H9 (cell line): ENCODE measurements around the gene PPM1M. TPM values are rescaled to one million over a fixed set of nuclear protein-coding genes. Genes with fewer than 3 reads are reported as not detected.

Experiments used
- DNase-seq: peaks from one replicate; pipeline ENCODE4 v3.0.0-alpha.2; 2017
- H2AFZ ChIP-seq: one replicate; pipeline ENCODE4 v1.6.1; 2013; ENCODE audit warnings: mild to moderate bottlenecking, low read length, control low read depth, moderate library complexity
- H2AK5ac ChIP-seq: 2 replicates; pipeline ENCODE4 v1.6.1; 2013; ENCODE audit warnings: low read length, control low read depth, mixed read lengths; ENCODE audit not compliant: insufficient read length
- H2BK120ac ChIP-seq: one replicate; pipeline ENCODE4 v1.6.1; 2013; ENCODE audit warnings: low read depth, mild to moderate bottlenecking, low read length, control low read depth, inconsistent platforms; ENCODE audit not compliant: poor library complexity, severe bottlenecking
- H2BK12ac ChIP-seq: 2 replicates; pipeline ENCODE4 v1.6.1; 2013; ENCODE audit warnings: low read length, control low read depth, mixed read lengths, low read depth; ENCODE audit not compliant: insufficient read length
- H2BK15ac ChIP-seq: 2 replicates; pipeline ENCODE4 v1.6.1; 2013; ENCODE audit warnings: low read depth, low read length, control low read depth
- H2BK20ac ChIP-seq: one replicate; pipeline ENCODE4 v1.6.1; 2013; ENCODE audit warnings: low read depth, mild to moderate bottlenecking, low read length, control low read depth, inconsistent platforms; ENCODE audit not compliant: poor library complexity, severe bottlenecking
- H2BK5ac ChIP-seq: 2 replicates; pipeline ENCODE4 v1.6.1; 2013; ENCODE audit warnings: low read length, control low read depth, mixed read lengths; ENCODE audit not compliant: insufficient read length
- H3K14ac ChIP-seq: 2 replicates; pipeline ENCODE4 v1.6.1; 2013; ENCODE audit warnings: low read length, control low read depth; ENCODE audit not compliant: insufficient read depth
- H3K18ac ChIP-seq: 2 replicates; pipeline ENCODE4 v1.6.1; 2013; ENCODE audit warnings: low read depth, mild to moderate bottlenecking, mixed read lengths, low read length, control low read depth; ENCODE audit not compliant: insufficient read length
- H3K23ac ChIP-seq: 2 replicates; pipeline ENCODE4 v1.6.1; 2013; ENCODE audit warnings: low read length, control low read depth, mixed read lengths, low read depth; ENCODE audit not compliant: insufficient read length
- H3K23me2 ChIP-seq: 2 replicates; pipeline ENCODE4 v1.6.1; 2013; ENCODE audit warnings: low read depth, mild to moderate bottlenecking, mixed read lengths, low read length, control low read depth; ENCODE audit not compliant: insufficient read length, poor library complexity, severe bottlenecking
- H3K27ac ChIP-seq: 2 replicates; pipeline ENCODE4 v1.5.1; 2013; ENCODE audit warnings: low read length, control low read depth, mixed read lengths, low read depth; ENCODE audit not compliant: insufficient read length
- H3K27me3 ChIP-seq: 2 replicates; pipeline ENCODE4 v1.6.1; 2013; ENCODE audit warnings: low read length, control low read depth, inconsistent platforms; ENCODE audit not compliant: insufficient read depth
- H3K4ac ChIP-seq: 2 replicates; pipeline ENCODE4 v1.6.1; 2013; ENCODE audit warnings: low read depth, mild to moderate bottlenecking, control low read depth, inconsistent platforms, low read length, moderate library complexity
- H3K4me1 ChIP-seq: 2 replicates; pipeline ENCODE4 v1.6.1; 2013; ENCODE audit warnings: low read length, control low read depth, inconsistent platforms; ENCODE audit not compliant: insufficient read depth
- H3K4me2 ChIP-seq: 2 replicates; pipeline ENCODE4 v1.6.1; 2013; ENCODE audit warnings: low read length, control low read depth, mixed read lengths; ENCODE audit not compliant: insufficient read length, insufficient read depth
- H3K56ac ChIP-seq: 2 replicates; pipeline ENCODE4 v1.6.1; 2013; ENCODE audit warnings: low read depth, mild to moderate bottlenecking, mixed read lengths, low read length, control low read depth; ENCODE audit not compliant: insufficient read length
- H3K79me1 ChIP-seq: 2 replicates; pipeline ENCODE4 v1.6.1; 2013; ENCODE audit warnings: low read depth, mild to moderate bottlenecking, moderate library complexity, low read length, control low read depth, inconsistent platforms; ENCODE audit not compliant: insufficient read depth, poor library complexity, severe bottlenecking
- H3K79me2 ChIP-seq: 2 replicates; pipeline ENCODE4 v1.6.1; 2013; ENCODE audit warnings: low read length, control low read depth, inconsistent platforms; ENCODE audit not compliant: insufficient read depth
- H3K9ac ChIP-seq: 2 replicates; pipeline ENCODE4 v1.6.1; 2013; ENCODE audit warnings: low read length, control low read depth, mixed read lengths; ENCODE audit not compliant: insufficient read length; ENCODE audit errors: extremely low read depth
- H3K9me3 ChIP-seq: one replicate; pipeline ENCODE4 v1.6.1; 2013; ENCODE audit warnings: low read depth, low read length, inconsistent platforms; ENCODE audit not compliant: control insufficient read depth
- H3T11ph ChIP-seq: one replicate; pipeline ENCODE4 v1.6.1; 2013; ENCODE audit warnings: mild to moderate bottlenecking, low read length, control low read depth, inconsistent platforms
- H4K20me1 ChIP-seq: one replicate; pipeline ENCODE4 v1.6.1; 2013; ENCODE audit not compliant: control insufficient read depth, insufficient read length, insufficient read depth
- H4K5ac ChIP-seq: 2 replicates; pipeline ENCODE4 v1.6.1; 2013; ENCODE audit warnings: low read depth, mild to moderate bottlenecking, mixed read lengths, low read length, control low read depth; ENCODE audit not compliant: insufficient read length
- H4K8ac ChIP-seq: replicated peaks from 2 replicates; pipeline ENCODE4 v1.6.1; 2013; ENCODE audit warnings: low read length, control low read depth, mixed read lengths, low read depth; ENCODE audit not compliant: insufficient read length
- H4K91ac ChIP-seq: 2 replicates; pipeline ENCODE4 v1.6.1; 2013; ENCODE audit warnings: low read depth, mild to moderate bottlenecking, moderate library complexity, mixed read lengths, low read length, control low read depth; ENCODE audit not compliant: insufficient read length
- H3K27ac Mint-ChIP-seq, 3 experiments: 2 replicates in 2 of 3; 3 replicates in 1 of 3; pipeline ENCODE4 v1.8.0; 2020 to 2021; ENCODE audit warnings: mixed read lengths in 3 of 3, mild to moderate bottlenecking in 1 of 3, moderate library complexity in 1 of 3
- H3K27me3 Mint-ChIP-seq: 2 replicates; pipeline ENCODE4 v1.8.0; 2021; ENCODE audit warnings: low read depth, mild to moderate bottlenecking, moderate library complexity, mixed read lengths
- H3K36me3 Mint-ChIP-seq, 3 experiments: 2 replicates in 2 of 3; 3 replicates in 1 of 3; pipeline ENCODE4 v1.8.0; 2020 to 2021; ENCODE audit warnings: low read depth in 3 of 3, mixed read lengths in 3 of 3; ENCODE audit not compliant: insufficient read depth in 1 of 3
- H3K4me1 Mint-ChIP-seq, 2 experiments: 2 replicates each; pipeline ENCODE4 v1.8.0; 2020; ENCODE audit warnings: mixed read lengths in 2 of 2
- H3K4me3 Mint-ChIP-seq, 2 experiments: 2 replicates in 1 of 2; 3 replicates in 1 of 2; pipeline ENCODE4 v1.8.0; 2020 to 2021; ENCODE audit warnings: mild to moderate bottlenecking in 2 of 2, mixed read lengths in 2 of 2, moderate library complexity in 1 of 2
- H3K9me3 Mint-ChIP-seq, 2 experiments: 2 replicates in 1 of 2; 3 replicates in 1 of 2; pipeline ENCODE4 v1.8.0; 2020; ENCODE audit warnings: mild to moderate bottlenecking in 2 of 2, mixed read lengths in 2 of 2, moderate library complexity in 1 of 2
- WGBS: extraction: QIAGEN DNeasy Blood & Tissue Kit; methylation state at CpG from one replicate; pipeline ENCODE4 v1.1.7; 2013; ENCODE audit warnings: missing lambda C conversion rate, low lambda C conversion rate, mixed read lengths; ENCODE audit not compliant: insufficient read length; ENCODE audit errors: extremely low coverage; 5-methylcytosine and 5-hydroxymethylcytosine counted together
- total RNA-seq: library from RNA; stranded (reverse); gene quantifications from 2 replicates; pipeline ENCODE4 v1.2.1, GENCODE V29; 2021
- TF ChIP-seq, protein P1 (sequence below): fragments of 200-600 bp; sonication (generic); conservative IDR thresholded peaks from 3 replicates; pipeline ENCODE4 v1.8.0; 2021; ENCODE audit warnings: antibody characterized with exemption, mild to moderate bottlenecking

PPM1M gene
- total RNA-seq, 1 experiment from 2014 or later = 7.4 TPM

GRCh38 chr3:52240059-52240885 lies 5.3 kb upstream of the PPM1M start:
- Histone ChIP-seq H3K56ac (no peak overlapping the region), H3K79me2 (peaks cover 5% of the 10 kb centered on the region; the same call in 1 of the 2 replicates), H3K27ac (no peak overlapping the region), H2BK120ac (no peak overlapping the region), H3K27me3 (peaks cover 9% of the 10 kb centered on the region; the same call in 1 of the 2 replicates), H2BK20ac (no peak overlapping the region), H2BK5ac (no peak overlapping the region), H3K4ac (no peak overlapping the region), H3K23me2 (peaks cover 9% of the 10 kb centered on the region), H3K9me3 (no peaks in the 10 kb centered on the region), H3K9ac (no peak overlapping the region), H4K91ac (no peak overlapping the region), H2AFZ (no peak overlapping the region), H4K8ac (no peak overlapping the region), H4K20me1 (no peaks in the 10 kb centered on the region), H2BK15ac (no peak overlapping the region), H4K5ac (no peak overlapping the region), H3K23ac (no peak overlapping the region), H2AK5ac (no peak overlapping the region), H3K4me2 (no peak overlapping the region), H3T11ph (no peak overlapping the region), H3K79me1 (no peaks in the 10 kb centered on the region), H3K4me1 (peaks cover 15% of the 10 kb centered on the region), H3K14ac (no peak overlapping the region), H3K18ac (no peak overlapping the region), H2BK12ac (no peak overlapping the region)
- Mint-ChIP-seq H3K27ac (peak overlapping the region in 2 of 3 experiments; percentile 39 to 96; a peak in 5 of 7 replicates), H3K9me3 (peaks cover 0 to 5% of the 10 kb centered on the region in 2 experiments; a peak in 2 of 5 replicates), H3K36me3 (peaks cover 0 to 12% (median 10%) of the 10 kb centered on the region in 3 experiments; a peak in 4 of 7 replicates), H3K4me3 (peak overlapping the region; percentile 91 to 95), H3K4me1 (peaks cover 39 to 48% of the 10 kb centered on the region in 2 experiments), H3K27me3 (peaks cover 27% of the 10 kb centered on the region)
- no CpG with 5 or more reads among the region's 1 CpG for WGBS
- TF ChIP-seq, protein P1, sequence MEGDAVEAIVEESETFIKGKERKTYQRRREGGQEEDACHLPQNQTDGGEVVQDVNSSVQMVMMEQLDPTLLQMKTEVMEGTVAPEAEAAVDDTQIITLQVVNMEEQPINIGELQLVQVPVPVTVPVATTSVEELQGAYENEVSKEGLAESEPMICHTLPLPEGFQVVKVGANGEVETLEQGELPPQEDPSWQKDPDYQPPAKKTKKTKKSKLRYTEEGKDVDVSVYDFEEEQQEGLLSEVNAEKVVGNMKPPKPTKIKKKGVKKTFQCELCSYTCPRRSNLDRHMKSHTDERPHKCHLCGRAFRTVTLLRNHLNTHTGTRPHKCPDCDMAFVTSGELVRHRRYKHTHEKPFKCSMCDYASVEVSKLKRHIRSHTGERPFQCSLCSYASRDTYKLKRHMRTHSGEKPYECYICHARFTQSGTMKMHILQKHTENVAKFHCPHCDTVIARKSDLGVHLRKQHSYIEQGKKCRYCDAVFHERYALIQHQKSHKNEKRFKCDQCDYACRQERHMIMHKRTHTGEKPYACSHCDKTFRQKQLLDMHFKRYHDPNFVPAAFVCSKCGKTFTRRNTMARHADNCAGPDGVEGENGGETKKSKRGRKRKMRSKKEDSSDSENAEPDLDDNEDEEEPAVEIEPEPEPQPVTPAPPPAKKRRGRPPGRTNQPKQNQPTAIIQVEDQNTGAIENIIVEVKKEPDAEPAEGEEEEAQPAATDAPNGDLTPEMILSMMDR = no peak
- peak; percentile 61 for DNase-seq
